Activated B cell treated with CpG ODN at 0.5 μM for 24 hours (primary cell): ENCODE data around the gene LY6G5C. TPM values are rescaled to one million over a fixed set of nuclear protein-coding genes. Genes with fewer than 3 reads are reported as not detected.

Source experiments
- ATAC-seq: fragments of 200-7000 bp; cut with Tn5 transposase; one replicate; pipeline ENCODE4 v1.10.0; 2021; ENCODE audit warnings: low read depth, mild to moderate bottlenecking, moderate library complexity
- CTCF ChIA-PET: fragments of 350-600 bp; sonication (Branson Sonifier 250); formaldehyde crosslinking; loops from one replicate; lab custom pipeline; 2021; ENCODE audit warnings: antibody characterized with exemption; lab: Charles Lee
- POLR2A ChIA-PET: fragments of 350-600 bp; sonication (Branson Sonifier 250); formaldehyde crosslinking; loops from one replicate; lab custom pipeline; 2021; ENCODE audit warnings: antibody characterized with exemption; lab: Charles Lee
- DNase-seq: peaks from one replicate; pipeline ENCODE4 v3.0.0; 2022
- H3K27ac Mint-ChIP-seq: one replicate; pipeline ENCODE4 v1.8.0; 2020; ENCODE audit warnings: mixed read lengths
- H3K27me3 Mint-ChIP-seq: one replicate; pipeline ENCODE4 v1.8.0; 2021; ENCODE audit warnings: mixed read lengths
- H3K36me3 Mint-ChIP-seq: one replicate; pipeline ENCODE4 v1.8.0; 2021; ENCODE audit warnings: low read depth, mixed read lengths
- H3K4me1 Mint-ChIP-seq: one replicate; pipeline ENCODE4 v1.8.0; 2021; ENCODE audit warnings: mixed read lengths
- H3K4me3 Mint-ChIP-seq: one replicate; pipeline ENCODE4 v1.8.0; 2020; ENCODE audit warnings: mild to moderate bottlenecking, mixed read lengths
- H3K9me3 Mint-ChIP-seq: one replicate; pipeline ENCODE4 v1.8.0; 2020; ENCODE audit warnings: mixed read lengths
- CTCF ChIP-seq: fragments of 200-600 bp; IDR thresholded peaks from one replicate; pipeline ENCODE4 v1.8.0; 2022; ENCODE audit warnings: antibody characterized with exemption, mild to moderate bottlenecking
- intact Hi-C: fragments of 100-400 bp; cut with micrococcal nuclease; formaldehyde crosslinking; loops from one replicate; pipeline ENCODE4 v1.15.1; 2024
- total RNA-seq: library from RNA; stranded (reverse); gene quantifications from 2 replicates; pipeline ENCODE4 v1.2.3, GENCODE V29; 2022

LY6G5C gene
- total RNA-seq, 1 donor from 2014 or later: 0.73 TPM

DNA sequence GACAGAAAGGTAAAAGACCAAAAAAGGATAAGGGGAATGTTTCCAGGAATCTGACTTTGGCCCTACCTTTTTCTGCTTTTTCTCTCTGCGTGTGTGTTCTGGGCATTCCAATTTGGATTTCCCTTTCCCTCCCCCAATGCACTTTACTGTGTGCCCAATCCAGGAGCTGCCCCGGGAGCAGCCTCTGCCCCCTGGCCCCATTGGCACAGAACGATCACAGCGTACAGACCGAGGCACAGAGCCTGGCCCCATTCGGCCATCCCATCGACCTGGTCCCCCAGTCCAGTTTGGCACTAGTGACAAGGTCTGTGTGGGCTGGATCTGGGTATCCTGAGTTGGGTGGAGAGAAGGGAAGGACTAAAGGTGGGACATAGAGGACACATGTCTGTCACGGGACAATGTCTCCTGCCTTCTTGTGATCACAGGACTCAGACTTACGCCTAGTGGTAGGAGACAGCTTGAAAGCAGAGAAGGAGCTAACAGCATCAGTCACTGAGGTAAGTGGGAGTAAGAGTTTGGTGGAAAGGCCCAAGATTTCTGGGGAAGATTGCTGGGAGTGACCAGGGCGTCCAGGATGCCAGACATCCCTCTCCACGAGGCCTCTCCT lies 45.8 kb downstream of the LY6G5C start:
- H3K36me3 Mint-ChIP-seq: peaks cover 89% of the 10 kb centered on the region
- no peaks in the 10 kb centered on the region for H3K9me3 Mint-ChIP-seq
- H3K4me1 Mint-ChIP-seq: no peaks in the 10 kb centered on the region
- TF ChIP-seq CTCF: no peak
- ChIA-PET CTCF (no interaction called here), POLR2A (interaction anchor here (0.5 to 2.0 kb wide), 6 partner anchors 8 to 429 kb away, joined by 4 to 7 read pairs (median 5); partner anchors contain the start of gene BAG6)
- no peak overlapping the region for H3K27ac Mint-ChIP-seq
- no peaks in the 10 kb centered on the region for H3K27me3 Mint-ChIP-seq
- ATAC-seq (no peak), DNase-seq (no peak)
- intact Hi-C loops: no loop called here
- H3K4me3 Mint-ChIP-seq: no peak overlapping the region

DNA sequence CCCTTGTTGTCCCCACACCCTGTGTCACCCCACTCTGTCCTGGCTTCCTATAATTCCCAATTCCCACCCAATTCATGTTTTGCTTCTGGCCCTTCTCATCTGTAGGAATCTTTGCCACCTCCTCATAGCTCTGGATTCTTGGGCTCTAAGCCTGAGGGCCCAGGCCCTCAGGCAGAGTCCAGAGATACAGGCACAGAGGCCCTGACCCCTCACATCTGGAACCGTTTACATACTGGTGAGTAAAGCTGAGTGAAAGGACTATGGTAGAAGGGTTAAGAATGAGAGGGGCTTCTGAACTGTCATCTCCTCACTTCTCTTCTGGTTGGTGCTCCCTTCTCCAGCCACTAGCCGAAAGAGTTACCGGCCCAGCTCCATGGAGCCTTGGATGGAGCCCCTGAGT lies 46.7 kb downstream of the LY6G5C start:
- no peaks in the 10 kb centered on the region for H3K9me3 Mint-ChIP-seq
- no peak overlapping the region for H3K4me3 Mint-ChIP-seq
- no peaks in the 10 kb centered on the region for H3K27me3 Mint-ChIP-seq
- ATAC-seq (no peak), DNase-seq (no peak)
- CTCF ChIA-PET: no interaction called here
- H3K27ac Mint-ChIP-seq: peak overlapping the region; percentile 14
- POLR2A ChIA-PET: interaction anchor here (0.5 to 2.0 kb wide), 3 partner anchors 13 to 180 kb away, joined by 4 to 7 read pairs (median 6); partner anchors contain the start of gene BAG6
- TF ChIP-seq CTCF: no peak
- H3K36me3 Mint-ChIP-seq: peaks cover 94% of the 10 kb centered on the region
- no peaks in the 10 kb centered on the region for H3K4me1 Mint-ChIP-seq
- intact Hi-C loops: no loop called here

GRCh38 chr6:31633447-31633846 lies 47.4 kb downstream of the LY6G5C start:
- Mint-ChIP-seq H3K27me3 (no peaks in the 10 kb centered on the region), H3K36me3 (peaks cover 95% of the 10 kb centered on the region), H3K27ac (no peak overlapping the region), H3K4me3 (no peak overlapping the region), H3K9me3 (no peaks in the 10 kb centered on the region), H3K4me1 (no peaks in the 10 kb centered on the region)
- ATAC-seq: no peak
- DNase-seq: no peak
- ChIA-PET CTCF (no interaction called here), POLR2A (interaction anchor here (1.4 kb wide), 1 partner anchor 19 kb away, joined by 3 read pairs; the partner anchor contains the start of gene BAG6)
- intact Hi-C loops: no loop called here
- TF ChIP-seq CTCF: no peak

DNA sequence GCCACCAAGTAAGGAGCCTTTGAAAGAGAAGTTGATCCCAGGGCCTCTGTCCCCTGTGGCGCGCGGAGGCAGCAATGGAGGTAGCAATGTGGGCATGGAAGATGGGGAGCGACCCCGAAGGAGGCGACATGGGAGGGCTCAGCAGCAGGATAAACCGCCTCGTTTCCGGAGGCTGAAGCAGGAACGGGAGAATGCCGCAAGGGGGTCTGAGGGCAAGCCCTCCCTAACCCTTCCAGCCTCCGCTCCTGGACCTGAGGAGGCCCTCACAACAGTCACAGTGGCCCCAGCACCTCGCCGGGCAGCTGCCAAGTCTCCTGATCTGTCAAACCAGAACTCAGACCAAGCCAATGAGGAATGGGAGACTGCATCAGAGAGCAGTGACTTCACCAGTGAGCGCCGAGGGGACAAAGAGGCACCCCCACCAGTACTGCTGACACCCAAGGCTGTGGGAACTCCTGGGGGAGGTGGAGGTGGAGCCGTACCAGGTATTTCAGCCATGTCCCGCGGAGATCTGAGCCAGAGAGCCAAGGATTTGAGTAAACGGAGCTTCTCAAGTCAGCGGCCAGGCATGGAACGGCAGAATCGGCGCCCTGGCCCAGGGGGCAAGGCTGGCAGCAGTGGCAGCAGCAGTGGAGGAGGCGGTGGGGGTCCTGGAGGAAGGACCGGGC lies 48.5 kb downstream of the LY6G5C start:
- no peaks in the 10 kb centered on the region for H3K27me3 Mint-ChIP-seq
- ChIA-PET POLR2A (interaction anchor here (1.4 kb wide), 1 partner anchor 20 kb away, joined by 3 read pairs; the partner anchor contains the start of gene BAG6), CTCF (no interaction called here)
- no peak overlapping the region for H3K4me3 Mint-ChIP-seq
- no peak for DNase-seq
- intact Hi-C loops: no loop called here
- no peaks in the 10 kb centered on the region for H3K9me3 Mint-ChIP-seq
- no peak for ATAC-seq
- no peak for TF ChIP-seq CTCF
- peaks cover 98% of the 10 kb centered on the region for H3K36me3 Mint-ChIP-seq
- H3K4me1 Mint-ChIP-seq: no peaks in the 10 kb centered on the region
- H3K27ac Mint-ChIP-seq: no peak overlapping the region

- ChIA-PET CTCF (no interaction called here), POLR2A (interaction anchor here (1.0 kb wide), 1 partner anchor 10 kb away, joined by 3 read pairs; no protein-coding TSS in a partner anchor)
- no peak for DNase-seq
- Mint-ChIP-seq H3K36me3 (peaks cover 96% of the 10 kb centered on the region), H3K27me3 (no peaks in the 10 kb centered on the region), H3K4me1 (no peaks in the 10 kb centered on the region), H3K9me3 (no peaks in the 10 kb centered on the region), H3K4me3 (no peak overlapping the region), H3K27ac (no peak overlapping the region)
- intact Hi-C loops: no loop called here
- TF ChIP-seq CTCF: no peak
- no peak for ATAC-seq
Observed at GRCh38 chr6:31631681-31632278, 49.1 kb downstream of the LY6G5C start.
